Medulla oblongata (tissue), 1 donor: ENCODE results near the gene EXOC2.
"Not testable (repeated sequence)": the region's sequence is repeated elsewhere in the genome, so short reads cannot be mapped to it uniquely, and the experiment has no call there.

Experiments used
- DNase-seq: peaks from one replicate; pipeline ENCODE4 v3.0.0-alpha.2; 2015; ENCODE audit errors: extremely low spot score

Gene EXOC2

GRCh38 chr6:635233-635632 is 57.7 kb downstream of the EXOC2 start:
- DNase-seq, result no peak

DNA sequence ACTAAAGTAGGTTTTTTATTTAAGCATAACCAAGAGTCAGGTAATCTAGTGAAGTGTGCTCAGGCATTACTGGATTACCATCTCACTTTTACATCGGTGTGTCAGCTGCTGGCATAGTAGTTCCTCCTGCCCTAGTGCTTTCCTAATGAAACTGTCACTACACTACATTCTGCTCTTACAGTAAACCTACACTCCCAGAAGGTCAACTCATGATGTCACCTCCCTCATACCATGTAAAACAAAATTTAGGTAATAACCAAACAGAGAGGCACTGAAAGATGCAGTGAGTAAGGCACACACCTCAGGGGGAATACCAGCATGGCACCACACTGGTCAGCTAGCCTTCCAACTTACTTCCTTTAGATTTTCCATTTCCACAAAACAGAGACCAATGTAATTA is 59.3 kb downstream of the EXOC2 start:
- no peak for DNase-seq

DNA sequence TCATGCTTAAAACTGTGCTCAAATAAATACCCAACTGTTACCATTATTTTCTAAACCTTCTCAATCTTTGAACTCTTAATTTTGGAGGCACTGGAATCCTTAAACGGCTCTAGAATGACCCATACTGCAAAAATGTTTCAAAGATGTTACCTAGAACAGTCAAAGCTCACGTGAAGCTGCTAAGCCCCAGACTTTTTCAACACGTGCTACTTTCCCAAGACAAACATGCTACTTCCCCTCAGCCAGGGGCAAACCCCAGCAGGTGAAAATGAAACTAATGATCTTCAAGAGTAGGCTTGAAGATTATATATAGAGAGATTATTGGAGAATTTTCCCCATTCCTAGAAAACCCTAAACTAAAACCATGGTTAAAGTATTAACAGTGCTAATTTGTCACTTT is 64.2 kb downstream of the EXOC2 start:
- DNase-seq, result no peak

DNA sequence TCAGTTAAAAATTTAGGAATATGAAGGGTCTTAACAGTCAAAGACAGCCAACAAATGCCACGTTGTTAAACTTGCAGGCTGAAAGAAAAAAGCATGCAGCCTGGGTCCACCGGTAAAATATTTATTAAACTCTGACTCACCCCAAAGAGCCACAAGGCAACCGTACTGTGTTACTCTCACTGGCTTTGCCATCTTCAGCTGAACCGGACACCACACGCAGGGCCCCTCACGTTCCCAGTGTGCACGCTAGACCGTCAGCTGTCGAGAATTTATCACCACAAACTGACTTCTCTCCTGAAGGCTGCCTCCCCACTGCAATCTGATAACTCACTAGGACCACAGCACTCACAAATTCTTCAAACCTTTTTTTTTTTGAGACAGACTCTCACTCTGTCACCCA is 66.7 kb downstream of the EXOC2 start:
- no peak for DNase-seq

GRCh38 chr6:624979-625378 is 68.0 kb downstream of the EXOC2 start:
- peak; percentile 37 for DNase-seq

DNA sequence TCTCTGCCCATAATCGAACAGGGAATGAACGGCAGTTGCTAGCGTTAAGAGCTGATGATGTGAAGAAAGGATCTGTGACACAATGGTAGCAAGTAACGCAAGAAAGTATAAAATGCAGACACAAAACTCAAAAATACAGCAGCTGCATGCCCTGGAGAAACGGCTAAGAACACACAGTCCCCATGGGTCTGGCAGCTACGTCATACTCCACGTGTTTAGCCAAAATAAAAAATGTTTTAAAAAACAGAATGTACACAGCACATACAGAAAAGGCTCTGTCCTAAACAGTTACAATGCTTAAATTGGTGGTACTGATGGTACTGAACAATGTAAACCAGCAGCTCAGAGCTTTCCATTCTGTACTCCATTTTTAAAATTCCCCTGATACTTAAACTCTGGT is 70.5 kb downstream of the EXOC2 start:
- DNase-seq, result no peak

GRCh38 chr6:621931-622330 is 71.0 kb downstream of the EXOC2 start:
- no peak for DNase-seq

GRCh38 chr6:620950-621349 is 72.0 kb downstream of the EXOC2 start:
- no peak for DNase-seq

DNA sequence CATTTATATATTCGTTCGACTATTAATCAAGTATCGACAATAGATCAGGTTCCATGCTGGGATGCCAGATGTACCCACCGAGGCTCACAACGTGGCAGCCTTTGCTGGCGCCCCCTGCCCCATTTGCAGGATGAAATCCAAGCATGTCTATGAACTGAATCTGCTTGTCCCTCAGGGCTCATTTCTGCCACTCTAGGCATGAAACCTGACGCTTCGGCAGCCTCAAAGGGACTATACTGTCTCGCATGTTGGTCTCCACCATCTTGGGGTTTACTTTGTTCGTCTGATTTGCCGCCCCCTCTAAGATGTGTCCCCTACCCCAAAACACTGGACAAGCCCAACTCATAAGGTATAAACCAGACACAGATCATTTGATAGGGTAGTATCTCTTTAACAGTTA is 72.8 kb downstream of the EXOC2 start:
- no peak for DNase-seq

GRCh38 chr6:617456-618100 is 75.4 kb downstream of the EXOC2 start:
- DNase-seq, result no peak

GRCh38 chr6:613981-614380 is 79.0 kb downstream of the EXOC2 start:
- DNase-seq, result no peak

GRCh38 chr6:611928-612327 is 81.0 kb downstream of the EXOC2 start:
- no peak for DNase-seq

DNA sequence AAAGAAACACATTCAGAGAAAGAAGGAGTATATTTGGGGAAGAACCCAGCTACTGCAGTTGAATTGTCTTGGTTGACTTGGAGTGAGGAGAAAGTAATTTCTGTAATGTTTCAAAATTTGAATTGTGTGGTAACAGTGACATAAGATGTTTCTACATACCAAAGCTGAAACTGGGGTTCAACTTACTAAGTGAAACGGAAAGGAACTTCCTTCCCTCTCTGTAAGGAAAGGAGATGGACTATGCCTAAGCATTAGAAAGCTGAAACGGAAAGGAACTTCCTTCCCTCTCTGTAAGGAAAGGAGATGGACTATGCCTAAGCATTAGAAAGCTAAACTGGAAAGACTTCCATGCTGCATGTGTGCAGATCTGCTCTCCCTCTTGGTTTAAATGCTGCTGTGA is 82.1 kb downstream of the EXOC2 start:
- no peak for DNase-seq

DNA sequence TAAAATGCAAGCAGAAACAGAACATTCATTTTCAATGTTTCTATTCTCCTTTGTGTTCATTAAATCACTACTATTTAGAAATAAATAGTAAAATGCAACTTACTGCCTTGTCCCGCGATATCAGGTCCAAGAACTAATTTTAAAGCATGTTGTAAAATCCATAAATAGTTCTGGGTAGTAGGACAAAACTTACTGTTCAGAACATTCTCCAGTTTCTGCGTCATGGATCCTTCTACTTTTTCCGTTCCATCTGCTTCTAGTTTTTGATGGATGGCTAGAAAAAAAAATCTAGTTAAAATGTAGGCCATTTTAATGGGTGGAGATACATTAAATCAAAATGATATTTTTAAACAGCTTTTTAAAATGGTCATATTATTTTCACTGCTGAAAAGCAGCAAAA is 83.0 kb downstream of the EXOC2 start:
- no peak for DNase-seq

- no peak for DNase-seq
Observed at GRCh38 chr6:606829-607379, 86.0 kb downstream of the EXOC2 start.

- not testable (repeated sequence) for DNase-seq
Observed at GRCh38 chr6:605895-606294, 87.0 kb downstream of the EXOC2 start.

- no peak for DNase-seq
Observed at GRCh38 chr6:604579-604978, 88.4 kb downstream of the EXOC2 start.

- DNase-seq, result no peak
Observed at GRCh38 chr6:603265-603664, 89.7 kb downstream of the EXOC2 start.

DNA sequence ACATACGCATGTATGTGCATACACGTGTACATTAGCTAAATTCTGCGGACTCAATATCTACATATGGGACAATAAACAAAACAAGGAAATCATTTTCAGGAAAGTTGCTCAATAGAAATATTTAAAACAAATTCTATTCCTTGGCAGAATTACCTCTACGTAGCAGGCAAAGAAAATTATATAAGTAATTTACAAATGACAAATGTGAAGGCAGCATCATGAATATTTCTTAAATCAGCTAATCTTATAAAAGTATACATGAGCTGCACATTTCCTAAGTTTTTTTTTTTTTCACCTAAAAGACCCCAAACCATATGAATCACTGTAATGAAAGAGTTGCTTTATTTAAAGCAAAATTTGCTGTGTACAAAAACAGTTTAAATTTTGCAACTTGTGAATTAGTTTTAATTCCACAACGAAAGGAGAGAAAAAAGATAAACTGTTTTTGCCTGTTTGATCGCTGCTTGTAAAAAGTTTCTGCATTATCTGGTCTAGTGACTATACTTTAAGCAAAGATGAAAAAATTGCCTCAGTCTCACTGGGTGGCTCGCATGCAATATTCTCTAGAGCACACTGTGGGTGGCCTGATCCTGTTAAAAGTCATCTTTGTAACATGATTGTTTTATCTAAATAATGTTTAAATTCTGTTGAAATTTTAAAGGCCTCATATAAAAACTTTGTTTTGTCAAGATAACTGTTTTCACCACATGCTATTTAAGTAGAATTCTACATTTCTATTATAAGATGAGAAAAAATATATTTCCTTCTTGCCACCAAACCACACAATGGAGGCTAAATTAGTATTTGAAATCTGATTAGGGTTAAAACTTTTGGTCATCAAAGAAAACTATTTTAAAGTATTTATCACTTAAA is 93.1 kb downstream of the EXOC2 start:
- no peak for DNase-seq

DNA sequence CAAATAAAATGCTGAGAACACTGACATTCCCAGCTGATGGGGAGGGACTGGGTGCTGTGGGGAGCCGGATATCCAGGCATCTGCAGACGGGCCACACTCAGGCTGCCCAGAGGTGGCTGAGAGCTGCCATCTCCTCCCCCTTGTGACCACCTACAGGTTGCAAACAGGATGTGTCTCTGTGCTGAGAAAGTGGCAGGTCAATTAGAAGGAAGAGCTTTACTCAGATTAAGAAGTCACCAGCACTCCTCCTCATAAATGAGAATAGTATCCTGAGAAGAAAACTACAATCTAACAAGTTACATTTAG is 99.1 kb downstream of the EXOC2 start:
- DNase-seq, result no peak

- peak; percentile 73 for DNase-seq
Observed at GRCh38 chr6:593139-593906, 99.6 kb downstream of the EXOC2 start.

DNA sequence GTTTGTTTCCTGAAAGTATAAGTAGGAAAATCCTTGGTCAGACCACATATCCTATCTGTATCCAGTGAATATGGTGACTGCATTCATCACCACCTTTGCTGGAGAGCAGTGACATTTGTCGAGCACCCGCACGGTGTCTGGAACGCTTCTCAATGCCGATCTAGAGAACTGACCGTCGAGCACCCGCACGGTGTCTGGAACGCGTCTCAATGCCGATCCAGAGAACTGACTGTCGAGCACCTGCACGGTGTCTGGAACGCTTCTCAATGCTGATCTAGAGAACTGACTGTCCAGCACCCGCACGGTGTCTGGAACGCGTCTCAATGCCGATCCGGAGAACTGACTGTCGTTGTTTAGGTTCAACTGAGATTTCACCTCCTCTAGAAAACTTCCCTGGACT is 103.8 kb downstream of the EXOC2 start:
- no peak for DNase-seq

DNA sequence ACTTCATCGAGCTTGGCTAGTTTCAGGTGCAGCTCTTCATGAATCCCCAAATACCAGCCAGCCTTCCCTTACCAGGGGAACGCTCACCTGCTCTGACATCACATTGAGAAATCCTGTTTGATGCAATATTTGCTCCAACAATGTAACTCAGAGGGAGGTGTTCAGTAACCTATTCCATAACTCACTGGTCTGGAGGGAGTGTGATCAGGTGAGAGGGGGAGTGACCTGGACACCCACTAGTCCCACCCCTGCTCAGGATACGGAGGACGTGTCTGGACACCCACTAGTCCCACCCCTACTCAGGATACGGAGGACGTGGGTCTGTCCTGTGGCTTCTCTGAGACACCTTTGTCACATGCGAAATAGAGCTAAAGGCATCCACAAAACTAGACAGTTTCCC is 106.4 kb downstream of the EXOC2 start:
- DNase-seq, result no peak
